Mucosa of gallbladder (tissue), 1 donor: ENCODE data around the gene AGPAT4. TPM values are rescaled to one million over a fixed set of nuclear protein-coding genes. Genes with fewer than 3 reads are reported as not detected.
"Not testable (repeated sequence)": the region's sequence is repeated elsewhere in the genome, so short reads cannot be mapped to it uniquely, and the experiment has no call there.

Experiments used
- DNase-seq: peaks from one replicate; pipeline ENCODE4 v3.0.0-alpha.2; 2020; ENCODE audit warnings: low spot score
- total RNA-seq: library from RNA; stranded (reverse); gene quantifications from one replicate; pipeline ENCODE4 v1.2.1, GENCODE V29; 2021
- donor health status: DM: no; HTN: no; CAD: no.

The AGPAT4 gene
- total RNA-seq, 1 donor from 2014 or later = 15.4 TPM

DNA sequence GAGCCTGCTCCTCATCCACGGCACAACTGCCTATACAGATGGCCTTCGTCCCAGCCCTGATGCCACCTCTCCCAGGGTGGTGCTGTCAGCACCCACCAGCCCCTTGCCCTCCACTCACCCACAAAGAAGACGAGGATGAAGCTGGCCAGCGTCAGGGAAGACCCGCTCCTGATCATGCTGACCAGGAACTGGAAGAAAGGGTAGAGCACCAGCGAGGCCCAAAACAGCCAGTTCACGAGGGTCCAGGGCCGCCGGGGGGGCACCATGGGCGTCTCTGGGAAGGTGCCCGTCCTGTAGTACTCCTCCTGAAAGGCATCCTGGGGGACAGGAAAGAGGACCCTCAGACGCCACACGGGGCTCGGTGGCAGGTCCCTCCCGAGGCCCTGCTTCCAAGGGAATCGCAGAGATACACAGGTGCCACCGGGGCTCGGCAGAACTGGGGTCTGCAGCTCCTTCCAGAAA lies 134.5 kb downstream of the AGPAT4 start:
- DNase-seq = no peak

DNA sequence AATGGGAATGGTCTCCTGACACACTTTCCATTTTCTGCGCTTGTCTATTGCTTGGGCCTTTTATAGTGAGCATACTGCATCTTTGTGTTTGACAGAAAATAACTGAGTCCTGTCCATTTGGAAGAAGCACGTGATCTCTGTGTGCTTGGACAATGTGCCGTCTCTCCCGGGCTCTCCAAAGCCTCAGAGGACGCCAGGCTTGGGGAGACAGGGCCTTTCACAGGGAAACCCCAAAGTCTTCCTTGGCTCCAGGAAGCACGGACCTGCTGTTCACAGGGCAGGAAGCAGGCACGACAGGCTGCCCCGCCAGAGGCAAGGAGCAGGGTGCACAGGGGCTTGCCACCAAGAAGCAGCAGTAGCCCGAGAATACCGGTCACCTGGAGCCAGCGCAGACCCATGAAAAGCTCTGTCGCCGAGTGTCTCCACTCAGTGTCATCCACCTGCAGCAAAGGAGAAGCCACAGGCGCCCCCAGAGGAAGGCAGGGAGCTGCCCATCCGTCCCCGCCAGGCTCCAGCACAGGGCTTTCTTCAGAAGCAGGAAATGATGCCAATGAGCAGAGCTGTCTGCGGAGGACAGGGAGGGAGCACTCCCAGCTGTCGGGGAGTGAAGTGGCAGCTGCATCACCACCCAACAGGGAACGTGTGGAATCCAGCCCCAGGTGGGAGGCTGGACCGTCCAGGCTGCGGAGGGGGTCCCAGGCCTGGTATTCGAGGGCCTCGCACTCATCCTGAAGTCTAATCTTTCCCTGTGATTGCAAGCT lies 135.1 kb downstream of the AGPAT4 start:
- DNase-seq = no peak

DNA sequence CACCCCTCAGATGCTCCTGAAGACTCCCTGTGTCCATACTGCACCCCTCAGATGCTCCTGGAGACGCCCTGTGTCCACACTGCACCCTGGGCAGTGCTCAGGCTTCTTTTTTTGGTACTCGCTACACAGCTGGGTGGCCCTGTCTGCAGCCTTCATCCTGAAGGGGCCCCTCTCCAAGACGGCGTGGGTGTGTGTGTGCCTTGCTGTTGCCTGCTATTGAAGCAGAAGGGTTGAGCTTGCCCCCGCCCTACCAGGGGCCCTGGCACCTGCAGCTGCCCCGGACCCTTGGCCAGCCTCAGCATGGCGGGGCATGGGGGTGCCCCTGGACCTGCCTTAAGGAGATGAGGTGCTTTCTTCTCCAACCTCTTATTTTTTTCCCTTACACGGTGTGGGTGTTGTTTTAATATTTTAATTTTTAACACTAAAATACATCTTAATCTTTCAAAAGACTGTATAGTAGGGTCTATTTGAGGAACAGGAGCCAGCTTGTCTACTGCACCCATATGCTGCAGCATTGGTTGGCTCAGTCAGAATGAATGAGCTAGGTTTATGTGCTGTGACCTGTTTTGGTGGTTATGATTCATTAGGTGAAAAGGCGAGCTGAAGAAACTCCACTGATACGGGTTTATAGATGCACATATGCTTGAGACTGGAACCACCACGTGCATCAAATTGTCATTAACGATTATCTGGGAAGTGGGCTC lies 135.9 kb downstream of the AGPAT4 start:
- no peak for DNase-seq

DNA sequence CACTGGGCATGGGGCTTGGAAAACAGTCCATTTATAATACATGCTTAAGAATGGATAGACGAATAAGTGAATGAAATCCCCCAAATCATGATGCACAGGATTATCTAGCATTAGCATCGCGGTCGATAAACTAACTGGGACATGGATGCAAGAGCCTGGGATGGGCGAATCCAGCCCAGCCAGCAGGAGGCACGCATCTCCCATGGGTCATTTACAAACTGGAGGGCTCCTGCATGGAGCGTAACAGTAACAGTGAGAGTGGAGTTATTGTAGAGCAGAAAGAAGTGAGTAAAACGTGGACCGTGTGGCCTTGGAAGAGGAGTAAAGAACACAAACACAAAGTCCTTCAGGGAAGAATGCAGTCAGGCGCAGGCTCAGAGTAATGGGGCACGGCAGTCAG lies 136.5 kb downstream of the AGPAT4 start:
- no peak for DNase-seq

DNA sequence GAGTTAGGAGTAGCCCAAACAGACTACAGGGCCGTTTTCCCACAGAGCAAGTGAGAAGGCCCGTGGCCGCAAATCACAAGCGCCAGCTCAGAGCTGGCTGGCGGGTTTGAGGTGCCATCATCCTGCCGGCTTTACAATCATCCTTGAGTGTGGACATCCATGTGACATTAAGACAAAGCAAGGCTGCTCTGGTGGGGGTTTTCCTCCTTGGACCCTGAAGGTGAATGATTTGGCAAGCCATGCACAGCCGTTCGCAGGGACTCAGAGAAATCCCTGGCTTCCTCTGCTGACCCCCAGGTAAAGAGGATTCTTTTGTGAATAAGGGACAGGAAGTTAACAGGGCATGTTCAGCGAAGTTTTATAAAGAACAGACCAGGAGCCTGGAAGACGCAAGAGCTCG lies 137.2 kb downstream of the AGPAT4 start:
- no peak for DNase-seq

DNA sequence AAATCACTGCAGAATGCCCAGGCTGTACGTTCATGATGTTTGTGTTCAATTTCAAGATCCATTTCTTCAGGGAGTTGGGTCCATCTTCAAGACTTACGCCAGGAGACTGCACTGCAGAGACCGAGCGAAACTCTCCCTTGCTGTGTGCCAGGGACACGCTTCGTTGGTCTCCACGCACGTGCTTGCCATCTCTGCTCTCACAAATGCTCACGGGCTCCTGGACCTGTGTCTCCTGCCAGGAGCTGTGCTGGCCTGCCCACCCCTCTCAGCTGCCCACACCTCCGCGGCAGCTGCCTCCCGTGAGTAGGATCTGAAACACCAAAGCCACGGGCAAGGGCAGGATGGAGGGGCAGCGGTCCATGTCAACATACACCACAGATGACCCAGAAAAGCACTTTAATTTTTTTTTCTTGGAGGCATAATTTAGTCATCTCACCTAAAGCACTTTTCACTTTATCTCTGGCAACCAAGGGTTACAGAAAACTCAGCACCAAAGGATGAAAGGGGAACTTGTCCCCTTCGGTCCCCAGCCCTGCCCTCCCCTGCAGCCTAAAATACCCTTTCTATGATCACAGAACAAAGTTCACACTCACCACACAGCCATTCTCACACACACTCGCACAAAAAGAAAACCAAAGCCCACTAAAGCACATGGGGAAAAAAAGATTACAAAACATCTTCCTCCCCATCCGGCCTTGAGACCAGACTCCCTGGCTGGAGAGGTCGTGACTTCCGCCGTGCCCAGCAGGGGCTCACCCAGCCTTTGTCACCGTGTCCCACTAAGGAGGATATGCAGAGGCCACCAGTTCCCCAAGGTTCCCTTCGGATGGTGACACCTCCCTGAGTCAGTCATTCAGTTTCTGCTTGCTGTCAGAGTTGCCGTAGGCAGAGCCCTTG lies 137.9 kb downstream of the AGPAT4 start:
- DNase-seq = no peak

DNA sequence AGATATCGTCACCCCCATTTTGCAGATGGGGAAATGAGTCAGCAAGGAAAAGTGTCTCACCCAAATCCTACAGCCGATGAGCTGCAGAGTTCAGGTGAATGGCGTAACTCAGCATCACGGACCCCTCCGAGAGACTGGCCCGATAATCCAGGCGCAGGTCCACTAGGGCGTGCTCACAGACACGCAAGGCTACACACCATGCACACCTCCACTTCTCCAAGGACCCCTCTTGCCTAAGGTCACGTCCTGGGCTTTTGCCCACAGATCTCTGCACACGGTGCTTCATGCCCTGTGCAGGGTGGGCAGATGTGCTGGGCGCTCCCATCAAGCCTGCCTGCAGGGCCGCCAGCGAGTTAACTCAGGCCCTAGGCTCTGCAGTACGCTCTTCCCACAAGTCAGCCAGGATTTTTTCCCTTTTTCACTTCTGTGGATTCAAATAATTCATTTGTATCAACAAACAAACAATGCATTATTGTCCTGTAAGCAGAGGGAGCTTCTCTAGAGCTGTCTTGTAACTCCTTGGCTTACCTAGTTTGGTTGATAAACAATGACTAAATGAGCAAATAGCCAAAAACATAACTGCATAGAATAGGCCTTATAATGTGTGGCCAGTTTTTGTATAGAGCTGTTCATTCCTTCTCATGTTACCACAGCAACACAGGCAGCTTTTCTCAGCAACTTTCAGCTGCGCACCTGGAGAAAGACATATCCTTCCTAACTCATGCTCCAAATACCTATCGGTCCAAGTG lies 139.1 kb downstream of the AGPAT4 start:
- DNase-seq = no peak

DNA sequence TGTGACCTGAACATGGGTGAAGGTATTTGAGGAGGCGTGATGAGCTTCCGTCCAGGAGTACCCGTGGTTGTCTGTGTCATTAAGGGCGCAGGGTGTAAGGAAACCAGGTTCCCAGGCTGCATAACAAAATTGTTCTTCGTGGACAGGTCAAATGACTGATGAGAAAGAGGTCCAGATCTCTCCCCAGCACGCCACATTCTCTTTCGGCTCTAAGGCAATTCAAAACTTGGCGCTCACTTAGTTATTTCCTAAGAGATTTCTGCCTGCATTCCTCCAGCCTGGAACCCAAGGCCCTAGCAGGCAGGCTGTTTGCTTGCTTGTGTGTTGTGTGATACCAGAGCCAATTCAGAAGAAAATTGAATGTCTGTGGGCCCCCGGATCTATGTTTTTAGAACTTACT lies 139.9 kb downstream of the AGPAT4 start:
- DNase-seq = no peak

DNA sequence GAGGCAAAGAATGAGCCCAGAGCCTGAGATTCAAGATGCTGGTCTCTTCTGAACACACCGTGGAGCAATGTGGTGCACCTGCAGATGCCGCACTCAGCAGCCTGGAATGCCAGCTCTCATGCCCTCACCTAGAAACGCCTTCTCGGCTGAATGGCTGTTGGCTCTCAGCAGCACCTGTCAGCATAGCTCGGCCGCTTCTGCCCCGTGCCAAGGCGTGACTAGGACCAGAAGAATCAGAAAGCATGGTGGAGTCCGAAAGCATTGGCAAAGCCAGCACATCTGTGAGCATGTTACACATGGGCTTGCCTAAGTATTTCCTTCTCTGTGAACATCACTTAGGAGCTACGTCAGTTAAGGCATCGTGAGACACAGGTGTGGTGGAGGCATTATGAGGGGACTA lies 141.5 kb downstream of the AGPAT4 start:
- DNase-seq = no peak

DNA sequence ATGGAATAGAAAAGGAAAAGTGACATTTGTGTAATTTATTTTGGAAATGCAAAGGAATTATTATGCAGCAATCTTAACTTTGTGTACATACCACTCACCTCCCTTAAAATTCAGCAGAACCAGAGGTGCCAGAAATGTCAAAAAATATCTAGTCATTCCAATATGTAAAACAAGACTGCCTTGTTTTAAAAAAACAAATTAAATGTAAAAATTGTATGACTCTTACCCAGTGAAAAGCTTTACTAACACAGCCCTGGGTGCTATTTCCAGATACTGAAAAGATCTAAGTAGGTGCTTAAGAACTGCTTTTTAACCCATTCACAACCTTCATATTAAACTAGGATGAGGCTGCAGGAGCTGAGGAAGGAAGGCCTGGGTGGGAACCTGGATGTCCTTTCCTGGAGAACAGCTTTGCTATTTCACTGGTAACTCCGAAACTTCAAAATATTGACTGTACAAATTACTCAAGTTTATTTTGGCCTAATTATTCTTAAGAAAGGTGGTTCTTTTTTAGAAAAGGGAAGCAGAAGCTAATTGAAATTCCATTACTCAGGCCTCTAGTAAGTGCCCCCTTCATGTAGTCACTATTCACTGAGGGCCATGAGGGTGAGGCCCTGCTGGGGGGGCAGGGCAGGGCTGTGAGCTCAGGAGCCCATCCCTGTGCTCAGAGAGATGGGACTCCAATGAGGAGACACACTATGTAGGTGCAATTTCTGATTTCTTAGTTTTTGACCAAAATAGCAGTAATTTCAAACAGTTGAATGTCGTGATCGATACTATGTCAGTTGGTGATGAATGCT lies 142.7 kb downstream of the AGPAT4 start:
- no peak for DNase-seq

DNA sequence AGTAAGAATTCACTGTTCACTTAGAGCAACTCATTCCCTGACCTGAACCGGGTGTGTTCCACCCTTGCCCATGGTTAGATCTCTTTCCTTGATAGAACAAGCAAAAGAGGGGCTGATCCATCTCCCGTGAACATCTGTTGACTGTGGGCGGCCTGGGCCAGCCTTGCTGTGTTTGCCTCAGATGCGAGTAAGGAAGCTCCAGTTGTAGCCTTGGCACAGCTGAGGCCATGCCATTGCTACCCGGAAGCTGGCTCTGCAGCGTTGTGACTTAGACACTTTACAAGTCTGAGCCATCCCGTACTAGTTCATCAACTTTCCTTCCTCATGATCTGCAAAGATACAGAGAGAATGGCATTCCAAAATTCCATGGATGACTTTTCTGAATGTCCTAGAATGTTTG lies 143.3 kb downstream of the AGPAT4 start:
- DNase-seq = no peak

DNA sequence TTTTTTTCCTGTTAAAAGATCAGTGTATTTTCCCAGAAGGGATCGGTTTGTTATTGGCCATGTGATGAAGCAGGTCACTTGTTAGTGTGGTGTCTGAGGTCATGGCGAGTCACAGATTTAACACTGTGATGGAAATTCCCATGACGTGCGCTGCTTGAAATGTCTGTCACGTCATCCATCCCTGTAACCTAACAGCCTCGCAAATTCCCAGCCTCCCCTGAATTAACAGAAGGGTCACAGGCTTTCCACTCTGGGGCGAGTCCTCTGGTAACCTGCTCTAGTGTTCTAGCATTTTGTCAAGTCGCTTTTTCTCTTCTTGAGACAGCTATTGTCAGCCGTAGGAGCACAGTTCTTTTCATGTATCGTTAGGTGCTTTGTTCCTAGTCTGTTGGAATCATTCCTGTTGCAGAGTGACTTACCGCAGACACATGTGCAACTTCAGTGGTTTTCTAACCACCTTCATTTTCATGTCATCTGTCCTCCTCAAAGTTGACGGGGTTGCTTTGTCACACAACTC lies 145.1 kb downstream of the AGPAT4 start:
- DNase-seq = no peak

DNA sequence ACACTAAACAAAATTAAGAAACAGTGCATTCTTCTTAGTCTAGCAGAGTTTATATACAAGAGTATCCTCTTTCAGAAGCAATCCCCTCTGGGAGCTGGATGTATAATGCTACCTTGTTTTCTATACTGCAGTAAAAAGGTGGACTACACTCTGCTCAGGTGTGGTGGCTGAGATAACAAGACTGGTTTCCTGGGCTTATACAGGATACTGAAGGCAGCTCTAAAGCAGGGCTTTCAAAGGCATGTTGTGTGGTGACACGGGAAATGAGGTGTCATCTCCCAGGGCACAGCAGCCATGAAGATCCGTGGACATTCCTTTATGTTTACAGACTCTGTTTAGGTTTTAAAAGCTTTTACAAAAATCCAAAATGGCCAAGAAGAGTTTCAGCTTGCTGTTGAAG lies 145.6 kb downstream of the AGPAT4 start:
- no peak for DNase-seq

DNA sequence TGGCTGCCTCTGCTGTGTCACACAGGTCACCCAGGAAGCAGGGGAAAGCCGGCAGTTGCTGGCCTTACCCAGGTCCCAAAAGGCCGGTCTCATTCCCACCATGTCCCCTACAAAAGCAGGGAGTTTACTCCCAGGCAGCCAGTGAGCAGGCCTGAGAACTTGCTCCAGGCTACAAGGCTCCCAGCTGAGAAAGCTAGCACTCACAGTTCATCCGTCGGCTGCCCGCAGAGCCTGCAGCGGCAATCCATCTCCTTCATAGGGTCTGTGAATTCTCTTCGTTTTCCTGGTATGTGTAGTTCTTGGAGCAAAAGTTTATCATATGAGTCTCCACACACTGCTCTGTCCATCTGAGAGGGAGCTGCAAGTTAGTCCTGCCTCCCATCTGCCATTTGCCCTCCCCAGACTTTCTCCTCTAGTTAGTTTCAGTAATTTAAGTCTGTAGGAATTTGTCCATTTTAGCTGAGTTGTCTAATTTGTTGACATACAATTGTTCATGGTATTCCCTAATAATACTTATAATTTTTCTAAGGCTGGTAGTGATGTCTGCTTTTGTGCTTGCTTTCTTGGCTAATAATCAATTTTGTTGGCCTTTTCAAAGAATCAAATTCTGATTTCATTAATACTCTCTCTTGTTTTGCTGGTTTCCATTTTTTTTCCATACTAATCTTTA lies 146.7 kb downstream of the AGPAT4 start:
- no peak for DNase-seq

DNA sequence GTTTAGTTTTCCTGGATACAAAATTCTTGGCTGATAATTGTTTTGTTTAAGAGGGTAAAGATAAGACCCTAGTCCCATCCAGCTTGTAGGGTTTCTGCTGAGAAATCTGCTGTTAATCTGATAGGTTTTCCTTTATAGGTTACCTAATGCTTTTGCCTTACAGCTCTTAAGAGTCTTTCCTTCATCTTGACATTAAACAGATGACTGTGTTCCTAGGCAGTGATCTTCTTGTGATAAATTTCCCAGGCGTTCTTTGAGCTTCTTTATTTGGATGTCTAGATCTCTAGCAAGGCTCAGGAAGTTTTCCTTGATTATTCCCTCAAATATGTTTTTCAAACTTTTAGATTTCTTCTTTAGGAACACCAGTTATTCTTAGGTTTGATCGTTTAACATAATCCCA lies 148.3 kb downstream of the AGPAT4 start:
- no peak for DNase-seq

DNA sequence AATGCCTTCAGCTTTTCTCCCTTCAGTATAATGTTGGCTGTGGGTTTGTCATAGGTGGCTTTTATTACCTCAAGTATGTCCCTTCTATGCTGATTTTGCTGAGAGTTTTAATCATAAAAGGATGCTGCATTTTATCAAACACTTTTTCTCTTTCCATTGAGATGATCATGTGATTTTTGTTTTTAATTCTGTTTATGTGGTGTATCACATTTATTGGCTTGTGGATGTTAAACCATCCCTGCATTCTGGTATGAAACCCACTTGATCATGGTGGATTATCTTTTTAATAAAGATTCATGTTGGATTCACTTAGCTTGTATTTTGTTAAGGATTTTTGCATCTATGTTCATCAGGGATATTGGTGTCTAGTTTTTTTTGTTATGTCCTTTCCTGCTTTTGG lies 150.5 kb downstream of the AGPAT4 start:
- DNase-seq = not testable (repeated sequence)

DNA sequence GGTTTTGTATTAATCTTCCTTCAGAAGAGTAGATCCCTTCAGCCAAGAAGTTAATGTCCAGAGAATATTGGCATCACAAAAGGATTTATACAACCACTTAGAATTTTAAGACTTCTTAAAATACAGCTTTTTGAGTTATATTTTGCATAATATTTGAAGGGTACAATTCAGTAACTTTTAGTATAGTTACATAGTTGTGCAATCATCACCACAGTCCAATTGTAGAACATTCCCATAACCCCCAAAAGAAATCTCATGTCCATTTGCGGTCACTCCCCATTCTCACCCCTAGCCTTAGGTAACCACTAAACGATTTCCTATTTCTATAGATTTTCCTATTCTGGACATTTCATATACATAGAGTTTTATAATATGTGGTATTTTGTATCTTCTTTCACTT lies 155.9 kb downstream of the AGPAT4 start:
- no peak for DNase-seq

DNA sequence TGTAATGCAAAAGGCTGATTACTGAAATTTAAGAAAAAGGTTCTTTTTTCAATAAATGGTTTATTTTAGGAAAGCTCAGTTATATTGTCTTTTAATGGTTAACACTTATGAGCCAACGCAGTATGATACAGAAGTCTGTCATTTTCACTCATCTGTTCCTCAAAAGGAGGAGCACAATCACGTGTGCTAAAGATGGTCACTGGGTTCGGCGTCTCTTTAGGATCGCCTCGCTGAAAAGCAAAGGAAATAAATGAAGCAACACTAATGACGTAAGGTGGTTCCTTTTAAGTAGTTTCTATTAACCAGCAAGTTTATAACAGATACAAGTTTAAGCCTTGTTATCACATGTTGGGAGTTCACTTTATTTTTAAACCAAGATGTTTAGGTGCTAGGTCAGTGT lies 156.6 kb downstream of the AGPAT4 start:
- no peak for DNase-seq

DNA sequence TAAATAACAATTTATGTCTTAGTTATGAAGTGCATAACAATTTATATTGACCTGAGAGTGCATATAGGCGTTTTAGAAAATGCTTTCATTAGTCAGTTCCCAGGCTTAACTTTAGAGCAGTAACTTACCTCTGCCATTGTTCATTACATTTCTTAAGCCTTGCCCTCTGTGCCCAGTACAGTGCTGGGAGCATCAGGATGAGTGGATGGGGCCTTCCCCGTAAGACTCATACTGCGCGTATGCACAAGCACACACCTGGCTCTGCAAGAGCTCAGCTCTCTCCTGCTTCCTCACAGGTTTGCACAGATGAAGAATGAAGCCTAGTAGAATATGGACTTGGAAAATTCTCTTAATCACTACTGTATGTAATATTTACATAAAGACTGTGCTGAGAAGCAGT lies 157.3 kb downstream of the AGPAT4 start:
- DNase-seq = no peak

DNA sequence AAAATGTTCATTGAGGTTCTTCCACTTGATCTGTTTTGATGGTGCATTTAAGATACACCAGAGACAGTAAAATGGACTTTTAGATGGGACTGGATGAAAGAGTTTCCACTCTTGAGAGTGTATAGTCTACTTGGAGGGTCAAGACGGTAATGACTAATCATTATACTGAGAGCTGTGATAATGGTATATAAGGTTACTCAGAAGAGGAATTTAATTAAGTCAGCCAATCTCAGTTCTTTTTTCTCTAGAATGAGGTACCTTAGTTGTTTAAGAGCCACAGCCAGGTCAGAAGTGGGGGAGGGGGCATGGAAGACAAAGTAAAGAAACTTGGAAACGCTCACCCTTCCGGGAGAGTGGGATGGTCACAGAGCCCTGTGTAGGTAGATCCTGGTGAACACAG lies 158.4 kb downstream of the AGPAT4 start:
- no peak for DNase-seq
